PC-3 (cell line): ENCODE data around the gene DYSF. TPM values are rescaled to one million over a fixed set of nuclear protein-coding genes. Genes with fewer than 3 reads are reported as not detected.
A peak's percentile ranks its signal among the peaks of the same experiment; 100 is the strongest.

Source experiments
- ATAC-seq: fragments of 200-7000 bp; cut with Tn5 transposase; 2 replicates; pipeline ENCODE4 v1.9.1; 2020; ENCODE audit warnings: mild to moderate bottlenecking, moderate library complexity
- BruUV-seq: library from RNA; stranded (reverse); fragments of 400-500 nt; replicated peaks from 2 replicates; lab custom pipeline; 2021; lab: Mats Ljungman, UMichigan
- CTCF ChIA-PET: fragments of 300-600 bp; sonication (Branson Sonifier 250); formaldehyde crosslinking; loops from one replicate; lab custom pipeline; 2022; ENCODE audit warnings: antibody characterized with exemption; lab: Charles Lee
- POLR2A ChIA-PET: fragments of 300-600 bp; sonication (Branson Sonifier 250); formaldehyde crosslinking; loops from one replicate; lab custom pipeline; 2022; ENCODE audit warnings: antibody characterized with exemption; ENCODE audit not compliant: unreplicated experiment; lab: Charles Lee
- DNase-seq: peaks from one replicate; pipeline ENCODE4 v3.0.0-alpha.2; 2015
- H2AFZ ChIP-seq: fragments of 300-600 bp; sonication (generic); 2 replicates; pipeline ENCODE4 v1.6.0; 2016; ENCODE audit warnings: antibody characterized with exemption, low read length
- H3F3A ChIP-seq: fragments of 300-600 bp; sonication (generic); one replicate; pipeline ENCODE4 v1.6.0; 2017; ENCODE audit warnings: antibody characterized with exemption, low read length, control low read depth, mild to moderate bottlenecking; ENCODE audit not compliant: unreplicated experiment
- H3K27ac ChIP-seq: fragments of 300-600 bp; sonication (generic); 2 replicates; pipeline ENCODE4 v1.5.1; 2016; ENCODE audit warnings: mild to moderate bottlenecking, low read length
- H3K27me3 ChIP-seq: fragments of 300-600 bp; sonication (generic); 2 replicates; pipeline ENCODE4 v1.6.1; 2016; ENCODE audit warnings: low read length, mixed read lengths
- H3K36me3 ChIP-seq: fragments of 300-600 bp; sonication (generic); 2 replicates; pipeline ENCODE4 v1.6.1; 2016; ENCODE audit warnings: low read depth, mixed run types, low read length, mixed read lengths
- H3K4me1 ChIP-seq: fragments of 300-600 bp; sonication (generic); 2 replicates; pipeline ENCODE4 v1.5.1; 2016; ENCODE audit warnings: low read length; ENCODE audit not compliant: insufficient read depth
- H3K4me2 ChIP-seq: fragments of 300-600 bp; sonication (generic); 2 replicates; pipeline ENCODE4 v1.6.0; 2016; ENCODE audit warnings: low read length
- H3K4me3 ChIP-seq: fragments of 300-600 bp; sonication (generic); 2 replicates; pipeline ENCODE4 v1.5.1; 2016; ENCODE audit warnings: mild to moderate bottlenecking, low read length, mixed read lengths
- H3K79me2 ChIP-seq: fragments of 300-600 bp; sonication (generic); 2 replicates; pipeline ENCODE4 v1.6.1; 2017; ENCODE audit warnings: low read length, mixed read lengths
- H3K9ac ChIP-seq: fragments of 300-600 bp; sonication (generic); 2 replicates; pipeline ENCODE4 v1.6.0; 2016; ENCODE audit warnings: mild to moderate bottlenecking, low read length
- H3K9me2 ChIP-seq: fragments of 300-600 bp; sonication (generic); replicated peaks from 2 replicates; pipeline ENCODE4 v1.6.1; 2016; ENCODE audit warnings: mixed run types, low read length, mixed read lengths
- H3K9me3 ChIP-seq: fragments of 300-600 bp; sonication (generic); 2 replicates; pipeline ENCODE4 v1.6.1; 2016; ENCODE audit warnings: low read length, mixed read lengths
- H4K20me1 ChIP-seq: fragments of 300-600 bp; sonication (generic); 2 replicates; pipeline ENCODE4 v1.6.1; 2016; ENCODE audit warnings: low read length, mixed read lengths
- EZH2 ChIP-seq: fragments of 300-600 bp; sonication (generic); IDR thresholded peaks from one replicate; pipeline ENCODE4 v1.6.1; 2017; ENCODE audit warnings: antibody characterized with exemption, mild to moderate bottlenecking, low read length; ENCODE audit not compliant: unreplicated experiment
- EZH2phosphoT487 ChIP-seq: fragments of 300-600 bp; sonication (generic); IDR thresholded peaks from 2 replicates; pipeline ENCODE4 v1.6.1; 2018; ENCODE audit warnings: mild to moderate bottlenecking, antibody characterized with exemption, low read length, borderline replicate concordance
- intact Hi-C: fragments of 100-400 bp; cut with micrococcal nuclease; formaldehyde crosslinking; loops from 2 replicates; pipeline ENCODE4 v1.9.0; 2023
- total RNA-seq: library from RNA; depleted of rRNA; stranded (reverse); fragments of >200 nt; gene quantifications from 2 replicates; pipeline ENCODE4 v1.2.3, GENCODE V29; 2014
- TF ChIP-seq, protein P1 (sequence below): fragments of 300-600 bp; sonication (generic); conservative IDR thresholded peaks from 2 replicates; pipeline ENCODE4 v1.5.1; 2017; ENCODE audit warnings: antibody characterized with exemption, low read depth, mild to moderate bottlenecking, low read length

Gene DYSF
- total RNA-seq, 1 experiment from 2014 or later: 13.0 TPM

DNA sequence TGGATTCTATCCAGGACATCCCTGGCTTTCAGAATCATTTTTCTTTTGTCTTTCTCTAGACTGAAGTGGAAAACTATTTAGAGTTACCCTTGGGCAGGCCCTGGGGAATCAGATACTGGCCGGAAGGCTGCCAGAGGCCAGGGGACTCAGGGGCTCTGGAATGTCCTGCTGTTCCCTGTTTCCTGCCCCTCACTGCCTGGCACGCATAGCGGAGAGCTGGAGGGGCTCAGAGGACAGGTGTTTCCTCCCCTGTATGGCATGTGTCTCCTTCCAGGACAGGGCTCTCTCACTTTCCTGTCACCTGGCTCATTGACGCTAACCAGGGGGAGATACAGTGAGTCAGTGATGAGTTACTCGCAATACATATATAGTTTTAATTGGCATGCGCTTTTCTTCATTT lies 38.8 kb downstream of the DYSF start:
- H4K20me1 ChIP-seq: no peaks in the 10 kb centered on the region
- H3K9me2 ChIP-seq: no peaks in the 10 kb centered on the region
- no peaks in the 10 kb centered on the region for H3K79me2 ChIP-seq
- peaks cover 18% of the 10 kb centered on the region for H3K4me1 ChIP-seq
- BruUV-seq: no TSS peak
- intact Hi-C loops: no loop called here
- ATAC-seq: peak; percentile 95
- ChIA-PET CTCF (no interaction called here), POLR2A (no interaction called here)
- TF ChIP-seq EZH2: no peak
- H3K4me3 ChIP-seq: peak overlapping the region; percentile 42; the same call in 1 of the 2 replicates
- no peaks in the 10 kb centered on the region for H3K9me3 ChIP-seq
- DNase-seq: peak; percentile 87
- no peak overlapping the region for H3K9ac ChIP-seq
- peak overlapping the region; percentile 75 for H3K27ac ChIP-seq
- no peaks in the 10 kb centered on the region for H3F3A ChIP-seq
- peak overlapping the region; percentile 69 for H2AFZ ChIP-seq
- H3K27me3 ChIP-seq: no peaks in the 10 kb centered on the region
- no peaks in the 10 kb centered on the region for H3K36me3 ChIP-seq
- peak overlapping the region; percentile 67 for H3K4me2 ChIP-seq

DNA sequence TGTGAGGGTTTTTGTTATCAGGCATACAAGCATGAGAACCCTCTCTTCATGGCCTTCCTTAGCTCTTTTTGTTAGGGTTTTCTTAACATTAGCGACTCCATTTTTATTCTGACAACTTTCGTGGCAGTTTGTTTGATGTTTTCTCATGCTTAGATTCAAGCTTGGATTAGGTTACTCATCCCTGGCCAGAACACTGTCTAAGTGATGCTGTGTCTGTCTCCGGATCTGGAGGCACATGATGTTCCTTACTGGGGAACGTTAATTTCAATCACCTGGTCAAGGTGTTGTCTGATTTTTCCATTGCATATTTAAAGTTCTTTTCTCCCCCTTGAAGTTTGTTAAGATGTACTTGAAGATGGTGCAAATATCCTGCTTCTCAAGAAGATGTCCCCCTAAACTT lies 40.7 kb downstream of the DYSF start:
- H3K4me1 ChIP-seq: peaks cover 34% of the 10 kb centered on the region
- no peaks in the 10 kb centered on the region for H3K9me2 ChIP-seq
- DNase-seq: no peak
- H3K79me2 ChIP-seq: no peaks in the 10 kb centered on the region
- intact Hi-C loops: no loop called here
- no peaks in the 10 kb centered on the region for H4K20me1 ChIP-seq
- H2AFZ ChIP-seq: no peak overlapping the region
- BruUV-seq: no TSS peak
- TF ChIP-seq EZH2phosphoT487: no peak
- TF ChIP-seq, protein P1, sequence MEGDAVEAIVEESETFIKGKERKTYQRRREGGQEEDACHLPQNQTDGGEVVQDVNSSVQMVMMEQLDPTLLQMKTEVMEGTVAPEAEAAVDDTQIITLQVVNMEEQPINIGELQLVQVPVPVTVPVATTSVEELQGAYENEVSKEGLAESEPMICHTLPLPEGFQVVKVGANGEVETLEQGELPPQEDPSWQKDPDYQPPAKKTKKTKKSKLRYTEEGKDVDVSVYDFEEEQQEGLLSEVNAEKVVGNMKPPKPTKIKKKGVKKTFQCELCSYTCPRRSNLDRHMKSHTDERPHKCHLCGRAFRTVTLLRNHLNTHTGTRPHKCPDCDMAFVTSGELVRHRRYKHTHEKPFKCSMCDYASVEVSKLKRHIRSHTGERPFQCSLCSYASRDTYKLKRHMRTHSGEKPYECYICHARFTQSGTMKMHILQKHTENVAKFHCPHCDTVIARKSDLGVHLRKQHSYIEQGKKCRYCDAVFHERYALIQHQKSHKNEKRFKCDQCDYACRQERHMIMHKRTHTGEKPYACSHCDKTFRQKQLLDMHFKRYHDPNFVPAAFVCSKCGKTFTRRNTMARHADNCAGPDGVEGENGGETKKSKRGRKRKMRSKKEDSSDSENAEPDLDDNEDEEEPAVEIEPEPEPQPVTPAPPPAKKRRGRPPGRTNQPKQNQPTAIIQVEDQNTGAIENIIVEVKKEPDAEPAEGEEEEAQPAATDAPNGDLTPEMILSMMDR: no peak
- no peak for TF ChIP-seq EZH2
- H3K9me3 ChIP-seq: no peaks in the 10 kb centered on the region
- H3K27ac ChIP-seq: no peak overlapping the region
- peaks cover 7% of the 10 kb centered on the region for H3F3A ChIP-seq
- ChIA-PET CTCF (no interaction called here), POLR2A (no interaction called here)
- no peak for ATAC-seq
- H3K9ac ChIP-seq: no peak overlapping the region
- H3K4me3 ChIP-seq: no peak overlapping the region
- H3K27me3 ChIP-seq: no peaks in the 10 kb centered on the region
- no peak overlapping the region for H3K4me2 ChIP-seq
- H3K36me3 ChIP-seq: no peaks in the 10 kb centered on the region

- DNase-seq (peak; percentile 31), ATAC-seq (no peak)
- Histone ChIP-seq H3K9ac (no peak overlapping the region), H3K4me3 (no peak overlapping the region), H3K4me2 (no peak overlapping the region), H4K20me1 (no peaks in the 10 kb centered on the region), H3K9me2 (no peaks in the 10 kb centered on the region), H3K27me3 (no peaks in the 10 kb centered on the region), H3K27ac (no peak overlapping the region; the same call in 1 of the 2 replicates), H3K79me2 (no peaks in the 10 kb centered on the region), H3F3A (peaks cover 10% of the 10 kb centered on the region), H3K4me1 (peaks cover 40% of the 10 kb centered on the region), H3K9me3 (no peaks in the 10 kb centered on the region), H2AFZ (no peak overlapping the region), H3K36me3 (no peaks in the 10 kb centered on the region)
- intact Hi-C loops: no loop called here
- no TSS peak for BruUV-seq
- POLR2A ChIA-PET: no interaction called here
- CTCF ChIA-PET: no interaction called here
- TF ChIP-seq EZH2phosphoT487 (no peak), EZH2 (no peak)
- TF ChIP-seq, protein P1: no peak
These were observed 41.3 kb downstream of the DYSF start for GRCh38 chr2:71494523-71495155.
